BJ (cell line): ENCODE measurements around the gene CPVL. TPM values are rescaled to one million over a fixed set of nuclear protein-coding genes. Genes with fewer than 3 reads are reported as not detected.

Source experiments
- CTCF ChIA-PET: fragments of 350-600 bp; formaldehyde crosslinking; extraction: SDS; loops from one replicate; lab custom pipeline; 2021; ENCODE audit warnings: antibody characterized with exemption, inconsistent platforms; lab: Yijun Ruan, JAX
- POLR2A ChIA-PET: fragments of 300-600 bp; sonication (Branson Sonifier 250); formaldehyde crosslinking; extraction: SDS; loops from one replicate; lab custom pipeline; 2021; ENCODE audit warnings: antibody characterized with exemption; lab: Charles Lee
- DNase-seq: peaks from one replicate; pipeline ENCODE4 v3.0.0-alpha.2; 2011; ENCODE audit warnings: low read depth
- H3K27me3 ChIP-seq: 2 replicates; pipeline ENCODE4 v1.6.0; 2011; ENCODE audit warnings: low read length; ENCODE audit not compliant: control insufficient read depth, insufficient read depth
- H3K36me3 ChIP-seq: 2 replicates; pipeline ENCODE4 v1.5.1; 2011; ENCODE audit warnings: low read length; ENCODE audit not compliant: control insufficient read depth, insufficient read depth
- H3K4me3 ChIP-seq: 2 replicates; pipeline ENCODE4 v1.5.1; 2011; ENCODE audit warnings: low read depth, mild to moderate bottlenecking, control low read depth, low read length
- polyA plus RNA-seq: library from polyadenylated mRNA; depleted of rRNA; stranded (reverse); fragments of >200 nt; gene quantifications from 2 replicates; pipeline ENCODE4 v1.2.3, GENCODE V29; 2011
- TF ChIP-seq, protein P1 (sequence below): IDR thresholded peaks from 2 replicates; pipeline ENCODE4 v1.5.1; 2011; ENCODE audit warnings: low read depth, mild to moderate bottlenecking, control low read depth, inconsistent platforms, low read length, moderate library complexity; ENCODE audit not compliant: insufficient read depth

CPVL gene
- polyA plus RNA-seq, 1 experiment: not detected

DNA sequence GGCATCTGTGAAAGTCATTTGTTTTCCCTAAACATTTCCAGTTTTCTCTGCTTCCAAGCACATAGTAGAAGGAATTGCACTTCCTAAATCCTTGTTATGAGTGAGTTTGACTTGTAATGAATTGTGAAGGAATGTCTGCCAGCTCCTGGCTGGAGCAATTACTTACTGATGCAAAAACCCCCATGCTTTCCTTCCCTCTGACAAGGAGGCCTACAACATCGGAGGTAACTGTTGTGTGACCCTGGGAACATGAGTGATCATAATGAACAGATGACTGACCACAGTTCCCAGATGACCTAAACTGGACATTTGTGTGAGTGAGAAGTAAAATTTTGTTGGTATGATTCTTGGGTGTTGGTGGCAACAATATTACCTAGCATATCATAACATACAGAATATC is 21.4 kb upstream of the CPVL start:
- CTCF ChIA-PET: no interaction called here
- Histone ChIP-seq H3K27me3 (no peaks in the 10 kb centered on the region), H3K4me3 (no peak overlapping the region), H3K36me3 (no peaks in the 10 kb centered on the region)
- POLR2A ChIA-PET: no interaction called here
- DNase-seq: no peak
- TF ChIP-seq, protein P1, sequence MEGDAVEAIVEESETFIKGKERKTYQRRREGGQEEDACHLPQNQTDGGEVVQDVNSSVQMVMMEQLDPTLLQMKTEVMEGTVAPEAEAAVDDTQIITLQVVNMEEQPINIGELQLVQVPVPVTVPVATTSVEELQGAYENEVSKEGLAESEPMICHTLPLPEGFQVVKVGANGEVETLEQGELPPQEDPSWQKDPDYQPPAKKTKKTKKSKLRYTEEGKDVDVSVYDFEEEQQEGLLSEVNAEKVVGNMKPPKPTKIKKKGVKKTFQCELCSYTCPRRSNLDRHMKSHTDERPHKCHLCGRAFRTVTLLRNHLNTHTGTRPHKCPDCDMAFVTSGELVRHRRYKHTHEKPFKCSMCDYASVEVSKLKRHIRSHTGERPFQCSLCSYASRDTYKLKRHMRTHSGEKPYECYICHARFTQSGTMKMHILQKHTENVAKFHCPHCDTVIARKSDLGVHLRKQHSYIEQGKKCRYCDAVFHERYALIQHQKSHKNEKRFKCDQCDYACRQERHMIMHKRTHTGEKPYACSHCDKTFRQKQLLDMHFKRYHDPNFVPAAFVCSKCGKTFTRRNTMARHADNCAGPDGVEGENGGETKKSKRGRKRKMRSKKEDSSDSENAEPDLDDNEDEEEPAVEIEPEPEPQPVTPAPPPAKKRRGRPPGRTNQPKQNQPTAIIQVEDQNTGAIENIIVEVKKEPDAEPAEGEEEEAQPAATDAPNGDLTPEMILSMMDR: no peak

DNA sequence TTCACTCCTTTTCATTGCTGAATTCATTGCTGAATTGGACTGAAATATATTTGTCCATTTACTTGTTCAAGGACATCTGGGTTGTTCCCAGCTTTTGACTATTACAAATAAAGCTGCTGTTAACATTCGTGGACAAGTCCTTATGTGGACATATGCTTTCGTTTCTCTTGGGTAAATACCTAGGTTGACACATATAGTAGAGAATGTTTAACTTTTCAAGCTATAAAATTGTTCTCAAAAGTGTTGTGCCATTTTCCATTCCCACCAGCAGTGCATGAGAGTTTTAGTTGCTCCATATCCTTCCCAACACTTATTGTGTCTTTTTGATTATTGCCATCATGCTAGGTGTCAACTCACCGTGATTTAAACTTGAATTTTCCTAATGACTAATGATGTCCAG is 17.5 kb upstream of the CPVL start:
- ChIA-PET CTCF (no interaction called here), POLR2A (no interaction called here)
- Histone ChIP-seq H3K27me3 (no peaks in the 10 kb centered on the region), H3K4me3 (no peak overlapping the region), H3K36me3 (no peaks in the 10 kb centered on the region)
- no peak for DNase-seq
- TF ChIP-seq, protein P1: no peak

DNA sequence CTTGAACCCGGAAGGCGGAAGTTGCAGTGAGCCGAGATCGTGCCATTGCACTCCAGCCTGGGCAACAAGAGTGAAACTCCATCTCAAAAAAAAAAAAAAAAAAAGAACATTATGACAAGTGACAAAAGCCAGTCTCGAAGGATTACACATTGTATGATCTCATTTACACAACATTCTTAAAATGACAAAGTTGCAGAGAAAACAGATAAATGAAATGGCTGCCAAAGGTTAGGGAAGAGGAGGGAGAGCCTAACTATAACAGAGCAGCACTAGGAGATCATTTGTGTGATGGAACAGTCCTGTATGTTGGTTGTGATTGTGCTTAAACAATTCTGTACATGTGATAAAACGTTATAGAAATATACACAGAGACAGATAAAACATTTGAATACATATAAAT is 16.2 kb upstream of the CPVL start:
- TF ChIP-seq, protein P1: no peak
- no peak for DNase-seq
- ChIA-PET POLR2A (no interaction called here), CTCF (no interaction called here)
- H3K27me3 ChIP-seq: no peaks in the 10 kb centered on the region
- no peaks in the 10 kb centered on the region for H3K36me3 ChIP-seq
- H3K4me3 ChIP-seq: no peak overlapping the region

DNA sequence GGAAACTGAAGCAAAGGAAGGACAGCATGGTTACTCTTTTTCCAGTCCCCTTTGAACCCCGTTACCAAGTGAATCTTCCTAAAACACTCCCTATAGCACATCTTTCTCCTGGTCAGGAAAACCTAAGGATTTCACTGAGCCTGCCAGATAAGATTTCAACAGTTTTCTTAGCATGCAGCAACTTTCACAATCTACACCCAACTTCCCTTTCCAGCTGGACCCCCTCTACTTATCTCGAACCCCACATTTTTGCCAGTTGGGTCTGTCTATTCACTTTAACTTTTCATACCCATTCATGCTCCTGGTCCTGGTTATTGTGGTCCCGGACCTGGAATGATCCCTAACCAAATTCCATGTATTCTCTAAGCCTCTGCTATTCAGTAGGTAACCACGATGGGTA is 14.9 kb upstream of the CPVL start:
- TF ChIP-seq, protein P1: no peak
- no peak for DNase-seq
- Histone ChIP-seq H3K27me3 (no peaks in the 10 kb centered on the region), H3K4me3 (no peak overlapping the region), H3K36me3 (no peaks in the 10 kb centered on the region)
- ChIA-PET POLR2A (no interaction called here), CTCF (no interaction called here)

DNA sequence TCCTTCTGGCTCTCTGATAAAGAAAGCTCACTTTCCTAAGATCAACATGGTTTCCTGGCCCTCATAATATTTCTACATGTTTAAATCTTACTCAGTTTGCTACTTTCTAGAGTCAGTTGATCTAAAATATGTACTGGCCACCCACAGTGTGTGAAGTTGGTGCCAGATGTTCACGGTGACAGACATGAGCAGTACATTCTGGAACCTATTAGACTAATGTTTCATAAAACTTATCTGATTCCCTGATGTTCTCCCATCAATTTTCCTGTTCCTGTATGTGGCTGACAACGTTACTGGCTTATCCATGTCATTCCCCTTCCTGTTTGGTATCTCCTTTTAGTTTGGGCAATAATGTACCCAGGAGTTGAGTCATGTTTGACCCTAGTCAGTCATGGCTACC is 13.7 kb upstream of the CPVL start:
- no peak for DNase-seq
- Histone ChIP-seq H3K27me3 (no peaks in the 10 kb centered on the region), H3K36me3 (no peaks in the 10 kb centered on the region), H3K4me3 (no peak overlapping the region)
- CTCF ChIA-PET: no interaction called here
- POLR2A ChIA-PET: no interaction called here
- TF ChIP-seq, protein P1: no peak
